ENCODE results near the gene RPGRIP1L. TPM values are rescaled to one million over a fixed set of nuclear protein-coding genes. Genes with fewer than 3 reads are reported as not detected.

RPGRIP1L gene
- total RNA-seq, 1 experiment from 2014 or later, result 10.3 TPM

- H3K79me2 ChIP-seq (ENCODE audit: insufficient read depth, low read length), result no peaks in the 10 kb centered on the region
- H3K36me3 ChIP-seq (ENCODE audit: control insufficient read depth in 1 of 2, insufficient read depth in 2 of 2, low read length in 2 of 2), result no peaks in the 10 kb centered on the region
- RAD21 ChIA-PET (ENCODE audit: low non-redundant PET in 1 of 2, low total read pairs in 2 of 2, uncharacterized antibody in 2 of 2, unreplicated experiment in 2 of 2), result no interaction called here
- POLR2A ChIA-PET, result no interaction called here
- no peaks in the 10 kb centered on the region for H3K27me3 ChIP-seq (ENCODE audit: insufficient read depth, low read length)
- no peak overlapping the region for H3K4me2 ChIP-seq (ENCODE audit: low read length)
- no peaks in the 10 kb centered on the region for H4K20me1 ChIP-seq (ENCODE audit: insufficient read depth)
- intact Hi-C loops (cut with micrococcal nuclease), result no loop called here
- BruUV-seq (replicated peaks), result no TSS peak
- H3K9ac ChIP-seq (ENCODE audit: low read length), result no peak overlapping the region
- CTCF ChIA-PET, result no interaction called here
- no peak overlapping the region for H3K27ac ChIP-seq (ENCODE audit: low read depth, low read length)
- no peaks in the 10 kb centered on the region for H3K4me1 ChIP-seq (ENCODE audit: control insufficient read depth in 1 of 2, insufficient read depth in 2 of 2, low read length in 2 of 2)
- no peak for TF ChIP-seq POLR2AphosphoS5 (IDR thresholded peaks at IDR 0.05; ENCODE audit: low read depth, low read length)
- TF ChIP-seq POLR2A (IDR thresholded peaks at IDR 0.05; ENCODE audit: borderline replicate concordance, extremely low read depth, insufficient read depth, insufficient read length), result no peak
- no peak for TF ChIP-seq SIN3A (IDR thresholded peaks at IDR 0.05; ENCODE audit: low read depth)
- no peak for TF ChIP-seq EZH2 (IDR thresholded peaks at IDR 0.05)
- TF ChIP-seq ZFX (IDR thresholded peaks at IDR 0.05), result no peak
- TF ChIP-seq ZNF274 (IDR thresholded peaks at IDR 0.05; ENCODE audit: low read depth, low read length), result no peak
- H2AFZ ChIP-seq (ENCODE audit: low read depth, low read length, poor library complexity, severe bottlenecking), result no peak overlapping the region
- ATAC-seq (no peak), DNase-seq (ENCODE audit: low read depth, low spot score) (no peak)
- no peaks in the 10 kb centered on the region for H3K9me2 ChIP-seq (ENCODE audit: insufficient read depth)
- no peaks in the 10 kb centered on the region for H3K9me3 ChIP-seq (ENCODE audit: control insufficient read depth in 1 of 2, insufficient read depth in 1 of 2, low read depth in 1 of 2, low read length in 2 of 2)
- no peak overlapping the region for H3K4me3 ChIP-seq (replicated peaks in 1 of 2; ENCODE audit: low read depth in 1 of 2, low read length in 2 of 2)
These were observed 22.9 kb downstream of the RPGRIP1L start for GRCh38 chr16:53680756-53681155.

- CTCF ChIA-PET, result no interaction called here
- Histone ChIP-seq H4K20me1 (ENCODE audit: insufficient read depth) (no peaks in the 10 kb centered on the region), H3K9ac (ENCODE audit: low read length) (no peak overlapping the region), H3K27ac (ENCODE audit: low read depth, low read length) (no peak overlapping the region), H3K4me2 (ENCODE audit: low read length) (no peak overlapping the region), H3K79me2 (ENCODE audit: insufficient read depth, low read length) (no peaks in the 10 kb centered on the region), H3K4me3 (replicated peaks in 1 of 2; ENCODE audit: low read depth in 1 of 2, low read length in 2 of 2) (no peak overlapping the region), H2AFZ (ENCODE audit: low read depth, low read length, poor library complexity, severe bottlenecking) (no peak overlapping the region), H3K9me2 (ENCODE audit: insufficient read depth) (no peaks in the 10 kb centered on the region), H3K4me1 (ENCODE audit: control insufficient read depth in 1 of 2, insufficient read depth in 2 of 2, low read length in 2 of 2) (no peaks in the 10 kb centered on the region), H3K27me3 (ENCODE audit: insufficient read depth, low read length) (no peaks in the 10 kb centered on the region), H3K36me3 (ENCODE audit: control insufficient read depth in 1 of 2, insufficient read depth in 2 of 2, low read length in 2 of 2) (no peaks in the 10 kb centered on the region), H3K9me3 (ENCODE audit: control insufficient read depth in 1 of 2, insufficient read depth in 1 of 2, low read depth in 1 of 2, low read length in 2 of 2) (no peaks in the 10 kb centered on the region)
- TF ChIP-seq EZH2phosphoT487 (IDR thresholded peaks at IDR 0.05; ENCODE audit: borderline replicate concordance), result no peak
- TF ChIP-seq REST (IDR thresholded peaks at IDR 0.05; ENCODE audit: low read depth), result no peak
- no peak for TF ChIP-seq SP1 (IDR thresholded peaks at IDR 0.05; ENCODE audit: low read depth)
- TF ChIP-seq CEBPB (IDR thresholded peaks at IDR 0.05; ENCODE audit: low read depth), result no peak
- no peak for TF ChIP-seq RAD21 (IDR thresholded peaks at IDR 0.05; ENCODE audit: low read depth)
- TF ChIP-seq EGR1 (IDR thresholded peaks at IDR 0.05; ENCODE audit: low read depth), result no peak
- TF ChIP-seq POLR2AphosphoS5 (IDR thresholded peaks at IDR 0.05; ENCODE audit: low read depth, low read length), result no peak
- TF ChIP-seq ZBTB33 (IDR thresholded peaks at IDR 0.05; ENCODE audit: extremely low read depth, insufficient replicate concordance, low read length), result no peak
- no peak for TF ChIP-seq JUND (IDR thresholded peaks at IDR 0.05)
- no peak for TF ChIP-seq MAX (IDR thresholded peaks at IDR 0.05)
- BruUV-seq (replicated peaks), result no TSS peak
- POLR2A ChIA-PET, result no interaction called here
- DNase-seq (ENCODE audit: low read depth, low spot score) (no peak), ATAC-seq (no peak)
- intact Hi-C loops (cut with micrococcal nuclease), result no loop called here
- RAD21 ChIA-PET (ENCODE audit: low non-redundant PET in 1 of 2, low total read pairs in 2 of 2, uncharacterized antibody in 2 of 2, unreplicated experiment in 2 of 2), result interaction anchor here in 1 of 2 experiments (0.6 kb wide), 1 partner anchor 836 kb away, joined by 3 read pairs; no protein-coding TSS in a partner anchor
These were observed 24.8 kb downstream of the RPGRIP1L start for GRCh38 chr16:53678756-53679343.

Measured in HCT116 (cell line).